COR-L47 (cell line): ENCODE data around the gene METTL14.

Experiments
- DNase-seq: peaks from one replicate; lab custom pipeline; 2025; lab: John Stamatoyannopoulos, UW

METTL14 gene

DNA sequence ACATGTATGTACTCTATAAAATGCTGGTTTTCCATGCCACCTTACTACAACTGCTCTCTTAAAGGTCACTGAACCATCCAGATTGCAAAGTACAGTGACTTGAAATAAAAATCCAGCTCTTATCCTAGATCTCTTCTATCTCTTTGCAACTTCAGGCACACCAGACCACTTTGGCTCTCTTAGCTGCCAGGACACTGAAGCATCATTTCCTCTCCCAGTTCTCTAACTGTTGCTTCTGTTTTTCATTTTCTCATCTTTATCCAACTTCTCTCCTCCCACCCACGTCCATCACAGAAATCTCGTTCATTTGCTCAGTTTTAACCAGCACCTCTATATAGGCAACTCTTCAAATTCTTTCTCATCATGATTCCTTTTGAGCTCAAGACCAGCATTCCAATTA is 74.3 kb downstream of the METTL14 start:
- no peak for DNase-seq

DNA sequence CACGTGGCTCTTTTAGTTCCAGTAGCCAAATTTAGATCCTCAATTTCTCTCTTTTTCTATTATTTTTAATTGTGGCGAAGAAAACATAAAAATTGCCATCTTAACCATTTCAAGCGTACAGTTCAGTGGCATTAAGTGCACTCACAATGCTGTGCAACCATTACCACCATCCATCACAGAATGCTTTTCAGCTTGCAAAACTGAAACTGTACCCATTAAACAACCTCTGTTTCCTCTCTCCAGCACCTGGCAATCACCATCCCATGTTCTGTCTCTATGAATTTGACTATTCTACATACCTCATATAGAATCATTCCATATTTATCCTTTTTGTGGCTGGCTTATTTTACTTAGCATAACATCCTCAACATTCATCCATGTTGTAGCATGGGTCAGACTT is 74.9 kb downstream of the METTL14 start:
- no peak for DNase-seq

DNA sequence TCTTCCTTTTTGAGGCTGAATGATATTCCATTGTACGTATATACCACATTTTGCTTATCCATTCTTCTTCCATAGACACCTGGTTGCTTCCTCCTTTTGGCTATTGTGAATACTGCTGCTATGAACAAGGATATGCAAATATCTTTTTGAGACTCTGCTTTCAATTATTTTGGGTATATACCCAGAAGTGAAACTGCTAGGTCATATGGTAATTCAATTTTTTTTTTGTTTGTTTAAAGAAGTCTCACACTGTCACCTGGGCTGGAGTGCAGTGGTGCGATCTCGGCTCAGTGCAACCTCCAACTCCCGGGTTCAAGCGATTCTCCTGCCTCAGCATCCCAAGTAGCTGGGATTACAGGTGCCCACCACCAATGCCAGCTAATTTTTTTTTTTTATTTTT is 75.3 kb downstream of the METTL14 start:
- DNase-seq = no peak

DNA sequence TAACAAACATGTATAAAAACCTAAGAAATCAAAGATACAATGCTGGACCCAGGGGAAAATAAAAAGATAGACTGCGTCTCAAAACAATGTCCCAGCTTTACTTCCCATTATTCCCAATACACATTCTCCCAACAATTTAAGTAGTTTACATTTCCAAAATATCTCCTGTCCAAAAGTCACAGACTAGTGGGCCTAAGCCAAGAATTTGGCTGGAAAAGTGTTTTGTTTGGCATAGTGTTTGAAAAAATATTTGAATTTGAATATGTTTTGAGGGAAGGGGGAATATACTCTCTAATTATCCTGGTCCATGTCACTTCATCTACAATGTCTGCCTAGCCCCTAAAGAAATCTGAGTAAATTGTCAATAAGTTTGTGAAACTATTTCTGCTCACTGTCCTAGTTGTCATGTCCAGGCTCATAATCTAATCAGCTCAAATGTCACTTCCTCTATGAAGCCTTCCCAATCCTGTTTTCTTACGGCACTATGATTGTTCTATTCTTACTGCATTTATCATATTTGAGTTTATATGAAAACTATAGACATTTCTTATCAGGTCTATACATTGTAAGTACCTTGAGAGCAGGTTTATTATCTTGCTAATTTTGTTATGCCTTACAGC is 76.3 kb downstream of the METTL14 start:
- no peak for DNase-seq

DNA sequence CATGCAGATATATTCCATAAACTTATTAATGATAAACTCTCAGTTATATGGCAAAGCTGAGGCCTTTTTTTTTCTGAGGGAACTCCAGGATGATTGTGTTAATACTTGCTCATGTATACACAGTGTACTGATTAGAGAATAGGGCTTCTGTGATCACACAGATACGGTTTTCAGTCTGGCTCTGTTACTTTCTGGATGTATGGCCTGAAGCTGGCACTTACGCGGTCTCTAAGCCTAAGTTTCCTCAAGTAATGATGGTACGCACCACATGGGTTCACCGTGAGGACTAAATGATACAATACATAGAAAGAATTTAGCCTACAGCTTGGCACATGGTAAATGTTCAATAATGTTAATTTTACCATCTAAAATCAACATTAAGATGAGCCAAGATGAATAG is 77.0 kb downstream of the METTL14 start:
- DNase-seq = no peak

DNA sequence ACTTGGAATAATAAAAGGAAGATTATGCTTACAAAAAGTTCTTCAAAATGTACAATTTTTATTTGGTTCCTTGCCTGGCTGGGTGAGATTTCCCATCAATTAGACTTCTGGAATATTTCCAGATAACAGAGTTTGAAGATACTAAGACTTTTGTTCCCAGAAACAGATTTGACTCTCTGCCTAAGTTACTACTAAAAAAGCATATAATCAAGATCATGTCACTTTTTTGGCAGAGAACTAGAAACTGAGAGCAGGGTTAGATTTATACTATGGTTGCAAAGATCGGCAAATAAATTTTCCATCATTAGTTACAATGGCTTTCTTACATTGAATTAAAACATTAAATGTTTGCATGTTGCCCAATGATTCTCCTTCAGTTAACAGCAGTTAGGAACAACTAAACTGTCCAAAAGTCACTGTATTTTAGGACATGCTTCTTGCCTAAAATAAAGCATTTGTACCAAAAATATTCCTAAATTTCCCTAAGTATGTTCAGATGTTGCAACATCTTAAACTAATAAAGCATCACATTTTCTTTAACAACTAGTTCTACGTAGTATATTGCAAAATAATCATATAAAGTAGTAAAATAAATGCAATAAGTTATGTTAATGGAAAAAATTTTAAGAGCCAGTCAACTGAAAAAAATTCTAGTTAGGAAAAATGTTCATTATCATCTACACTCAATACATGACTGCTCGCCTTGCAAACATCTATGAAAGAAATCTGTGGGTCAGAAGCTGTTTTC is 77.7 kb downstream of the METTL14 start:
- no peak for DNase-seq
